Activated CD4-positive, CD25-positive, alpha-beta regulatory T cell treated with anti-CD3 and anti-CD28 coated beads, Interleukin-2, amount 50 U/mL, for 24 hours (primary cell): ENCODE results near the gene FAM83F.
"Not testable (repeated sequence)": the region's sequence is repeated elsewhere in the genome, so short reads cannot be mapped to it uniquely, and the experiment has no call there.

Experiments used
- ATAC-seq, 2 donors: fragments of 150-1000 bp; cut with Tn5 transposase; one replicate each; pipeline ENCODE4 v1.10.0; 2021; ENCODE audit warnings: mild to moderate bottlenecking in 1 of 2, moderate library complexity in 1 of 2

FAM83F gene

GRCh38 chr22:40019100-40019499 lies 24.3 kb downstream of the FAM83F start:
- ATAC-seq = no peak

- no peak for ATAC-seq
These were observed 26.2 kb downstream of the FAM83F start for GRCh38 chr22:40020956-40021355.

GRCh38 chr22:40021401-40022000 lies 26.7 kb downstream of the FAM83F start:
- ATAC-seq = no peak

- no peak for ATAC-seq
These were observed 27.9 kb downstream of the FAM83F start for GRCh38 chr22:40022536-40023240.

- no peak for ATAC-seq
These were observed 28.6 kb downstream of the FAM83F start for GRCh38 chr22:40023341-40023841.

- ATAC-seq = peak; percentile 79 to 82
These were observed 29.7 kb downstream of the FAM83F start for GRCh38 chr22:40024201-40025061.

GRCh38 chr22:40025062-40025379 lies 30.3 kb downstream of the FAM83F start:
- ATAC-seq = not testable (repeated sequence)

- no peak for ATAC-seq
These were observed 31.1 kb downstream of the FAM83F start for GRCh38 chr22:40025856-40026255.

- ATAC-seq = no peak
These were observed 31.9 kb downstream of the FAM83F start for GRCh38 chr22:40026641-40027040.

GRCh38 chr22:40027191-40028097 lies 32.7 kb downstream of the FAM83F start:
- no peak for ATAC-seq

GRCh38 chr22:40028098-40028425 lies 33.3 kb downstream of the FAM83F start:
- no peak for ATAC-seq

GRCh38 chr22:40029189-40029890 lies 34.6 kb downstream of the FAM83F start:
- no peak for ATAC-seq

- no peak for ATAC-seq
These were observed 35.4 kb downstream of the FAM83F start for GRCh38 chr22:40030026-40030757.

GRCh38 chr22:40030758-40031095 lies 36.0 kb downstream of the FAM83F start:
- no peak for ATAC-seq

- no peak for ATAC-seq
These were observed 37.2 kb downstream of the FAM83F start for GRCh38 chr22:40031766-40032470.

GRCh38 chr22:40033586-40034380 lies 39.0 kb downstream of the FAM83F start:
- no peak for ATAC-seq

- no peak for ATAC-seq
These were observed 40.6 kb downstream of the FAM83F start for GRCh38 chr22:40035351-40035750.

- no peak for ATAC-seq
These were observed 41.4 kb downstream of the FAM83F start for GRCh38 chr22:40036126-40036525.

GRCh38 chr22:40036591-40037225 lies 42.0 kb downstream of the FAM83F start:
- ATAC-seq = peak; percentile 70 to 74
